ENCODE data around the gene HMHB1.

GRCh38 chr5:143771189-143771588 lies 40.8 kb upstream of the HMHB1 start:
- TF ChIP-seq CTCF (IDR thresholded peaks at IDR 0.05) (no peak), POLR2A (IDR thresholded peaks at IDR 0.05) (no peak)

All from Peyer's patch (tissue), 4 donors.